ENCODE measurements around the gene UCHL1.
A peak's percentile ranks its signal among the peaks of the same experiment; 100 is the strongest.
"Not testable (repeated sequence)": the region's sequence is repeated elsewhere in the genome, so short reads cannot be mapped to it uniquely, and the experiment has no call there.

Gene UCHL1

GRCh38 chr4:41236508-41236907 lies 20.2 kb upstream of the UCHL1 start:
- DNase-seq (ENCODE audit: low read depth in 2 of 2), result no peak

DNA sequence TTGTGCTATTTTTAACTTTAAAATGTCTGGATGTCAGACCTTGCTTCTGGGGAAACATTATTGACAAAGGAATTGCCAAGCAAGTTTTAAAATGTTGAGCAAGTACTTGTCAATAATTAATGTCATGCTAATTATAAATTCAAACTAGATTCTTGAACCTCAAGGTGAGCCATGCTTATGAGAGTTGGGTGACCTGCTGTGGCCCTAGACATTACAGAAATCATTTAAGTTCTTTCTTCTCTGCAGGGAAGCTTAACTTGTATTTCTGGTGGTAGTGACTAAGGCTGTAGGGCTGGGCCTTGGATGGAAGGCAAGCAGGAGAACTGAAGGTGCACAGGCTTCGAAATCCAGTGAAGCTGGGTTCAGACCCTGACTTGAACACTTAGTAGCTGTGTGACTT lies 14.8 kb upstream of the UCHL1 start:
- no peak for DNase-seq (ENCODE audit: low read depth in 2 of 2)

- DNase-seq (ENCODE audit: low read depth in 2 of 2), result no peak
Measured at GRCh38 chr4:41245983-41246382, 10.7 kb upstream of the UCHL1 start.

GRCh38 chr4:41256131-41256739 lies 493 bp upstream of the UCHL1 start:
- no peak for DNase-seq (ENCODE audit: low read depth in 2 of 2)

DNA sequence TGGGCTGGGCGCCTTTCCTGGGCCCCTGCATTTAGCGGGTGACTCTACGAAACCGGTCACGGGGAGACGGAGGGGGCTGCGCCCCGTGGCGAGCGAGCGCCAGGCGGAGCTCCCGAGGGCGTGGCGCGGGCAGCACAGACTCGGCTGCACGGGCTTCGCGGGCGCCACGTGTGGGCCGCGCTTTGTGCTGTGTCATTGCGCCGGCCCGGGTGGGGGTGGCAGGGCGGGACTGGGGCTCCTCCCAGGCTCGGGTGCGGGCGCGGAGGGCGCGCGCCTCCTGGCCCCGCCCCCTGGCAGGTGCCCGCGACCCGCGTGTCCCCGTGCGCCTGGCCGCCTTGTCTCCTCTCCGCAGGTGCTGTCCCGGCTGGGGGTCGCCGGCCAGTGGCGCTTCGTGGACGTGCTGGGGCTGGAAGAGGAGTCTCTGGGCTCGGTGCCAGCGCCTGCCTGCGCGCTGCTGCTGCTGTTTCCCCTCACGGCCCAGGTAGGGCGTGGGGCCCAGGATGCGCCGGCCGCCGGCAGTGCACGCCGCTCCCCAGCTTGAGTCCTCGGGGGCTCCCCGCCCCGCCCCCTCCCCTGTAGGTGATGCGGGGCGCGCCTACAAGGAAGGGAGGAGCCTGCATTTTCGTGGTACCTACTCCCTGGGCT lies 651 bp downstream of the UCHL1 start:
- peak in 1 of 2 donors; percentile 28 for DNase-seq (ENCODE audit: low read depth in 2 of 2)

DNA sequence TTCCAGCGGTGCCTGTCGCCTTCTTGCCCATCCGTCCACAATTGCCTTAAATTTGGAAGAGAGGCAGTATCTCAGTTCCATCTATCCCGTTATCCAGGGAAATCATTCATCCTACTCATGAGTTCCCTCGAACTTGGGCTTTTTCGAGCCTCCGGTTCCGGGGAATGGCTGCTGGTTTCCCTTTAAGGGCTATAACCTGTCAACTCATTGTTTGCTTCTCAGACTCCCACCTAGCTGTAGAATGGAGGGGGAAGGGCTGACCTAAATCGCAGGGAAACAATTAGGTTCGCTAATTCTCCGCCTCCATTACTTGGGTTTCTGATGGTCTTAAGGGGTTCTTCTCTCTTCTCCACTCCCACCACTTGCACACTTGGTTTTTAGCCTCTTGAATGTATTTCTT lies 1.2 kb downstream of the UCHL1 start:
- no peak for DNase-seq (ENCODE audit: low read depth in 2 of 2)

DNA sequence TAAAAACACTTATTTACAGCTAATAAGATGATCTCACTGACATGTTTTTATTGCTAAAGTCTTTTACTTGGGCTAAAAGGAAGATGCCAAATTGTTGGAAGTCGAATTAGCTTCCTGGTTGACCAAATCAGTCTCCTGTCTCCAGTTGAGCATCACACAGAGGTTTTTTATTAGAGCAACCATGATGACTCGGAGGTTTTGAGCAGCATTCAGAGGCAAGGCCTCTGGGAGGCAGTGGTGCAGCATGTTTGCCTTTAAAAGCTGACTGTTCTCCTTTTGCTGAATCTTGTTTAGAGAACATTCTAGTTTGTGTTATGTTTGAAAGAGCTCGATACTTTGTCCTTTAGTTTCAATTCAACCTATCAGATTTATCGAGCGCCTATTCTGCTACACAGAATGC lies 2.1 kb downstream of the UCHL1 start:
- no peak for DNase-seq (ENCODE audit: low read depth in 2 of 2)

- no peak for DNase-seq (ENCODE audit: low read depth in 2 of 2)
Measured at GRCh38 chr4:41260116-41260733, 3.5 kb downstream of the UCHL1 start.

- DNase-seq (ENCODE audit: low read depth in 2 of 2), result no peak
Measured at GRCh38 chr4:41262198-41262597, 5.5 kb downstream of the UCHL1 start.

- DNase-seq (ENCODE audit: low read depth in 2 of 2), result no peak
Measured at GRCh38 chr4:41264212-41264611, 7.5 kb downstream of the UCHL1 start.

GRCh38 chr4:41267997-41268396 lies 11.3 kb downstream of the UCHL1 start:
- DNase-seq (ENCODE audit: low read depth in 2 of 2), result no peak

DNA sequence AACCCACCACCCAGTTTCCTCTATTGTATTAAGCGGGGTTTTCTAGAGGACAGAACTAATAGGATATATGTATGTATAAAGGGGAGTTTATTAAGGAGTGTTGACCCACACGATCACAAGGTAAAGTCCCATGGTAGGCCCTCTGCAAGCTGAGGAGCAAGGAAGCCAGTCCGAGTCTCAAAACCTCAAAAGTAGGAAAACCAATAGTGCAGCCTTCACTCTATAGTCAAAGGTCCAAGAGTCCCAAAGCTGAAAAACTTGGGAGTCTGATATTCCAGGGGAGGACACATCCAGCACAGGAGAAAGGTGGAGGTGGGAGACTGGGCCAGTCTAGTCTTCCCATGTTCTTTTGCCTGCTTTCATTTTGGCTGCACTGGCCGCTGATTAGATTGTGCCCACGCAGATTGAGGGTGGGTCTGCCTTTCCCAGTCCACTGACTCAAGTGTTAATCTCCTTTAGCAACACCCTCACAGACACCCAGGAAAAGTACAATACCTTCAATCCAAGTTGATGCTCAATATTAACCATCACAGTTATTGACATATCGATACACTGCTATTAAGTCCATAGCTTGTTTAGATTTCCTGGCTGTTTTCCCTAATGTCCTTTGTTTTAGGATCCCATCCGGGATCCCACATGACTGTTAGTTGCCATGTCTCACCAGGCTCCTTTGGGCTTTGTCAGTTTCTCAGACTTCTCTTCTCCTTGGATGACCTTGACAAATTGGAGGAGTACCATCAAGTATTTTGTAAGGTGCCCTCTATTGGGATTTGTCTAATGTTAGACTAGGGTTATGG lies 12.2 kb downstream of the UCHL1 start:
- no peak for DNase-seq (ENCODE audit: low read depth in 2 of 2)

DNA sequence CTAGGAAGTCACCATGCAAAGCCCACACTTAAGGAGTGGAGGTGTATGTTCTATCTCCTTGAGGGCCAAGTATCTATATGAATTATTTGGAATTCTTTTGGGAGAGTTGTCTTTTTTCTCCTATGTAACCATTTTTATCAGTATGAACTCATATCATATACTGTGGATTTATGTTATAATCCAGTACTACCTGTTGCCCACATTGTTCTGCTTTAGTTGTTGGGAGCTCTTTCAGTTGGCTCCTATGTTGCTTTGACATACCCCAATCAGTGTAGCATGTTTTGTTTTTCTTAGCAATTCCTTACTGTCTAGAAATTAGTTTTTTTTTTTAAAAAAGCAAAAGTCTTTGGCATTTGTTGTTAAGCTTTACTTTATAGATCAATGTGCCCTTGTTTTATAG lies 13.0 kb downstream of the UCHL1 start:
- DNase-seq (ENCODE audit: low read depth in 2 of 2), result no peak

DNA sequence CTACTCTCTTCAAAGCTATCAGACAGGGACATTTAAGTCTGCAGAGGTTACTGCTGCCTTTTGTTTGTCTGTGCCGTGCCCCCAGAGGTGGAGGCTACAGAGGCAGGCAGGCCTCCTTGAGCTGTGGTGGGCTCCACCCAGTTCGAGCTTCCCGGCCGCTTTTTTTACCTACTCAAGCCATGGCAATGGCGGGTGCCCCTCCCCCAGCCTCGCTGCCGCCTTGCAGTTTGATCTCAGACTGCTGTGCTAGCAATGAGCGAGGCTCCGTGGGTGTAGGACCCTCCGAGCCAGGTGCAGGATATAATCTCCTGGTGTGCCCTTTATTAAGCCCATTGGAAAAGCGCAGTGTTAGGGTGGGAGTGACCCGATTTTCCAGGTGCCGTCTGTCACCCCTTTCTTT lies 19.2 kb downstream of the UCHL1 start:
- not testable (repeated sequence) for DNase-seq (ENCODE audit: low read depth in 2 of 2)

GRCh38 chr4:41280010-41280409 lies 23.3 kb downstream of the UCHL1 start:
- no peak for DNase-seq (ENCODE audit: low read depth in 2 of 2)

- DNase-seq (ENCODE audit: low read depth in 2 of 2), result peak in 1 of 2 donors; percentile 18
Measured at GRCh38 chr4:41281038-41281634, 24.4 kb downstream of the UCHL1 start.

- no peak for DNase-seq (ENCODE audit: low read depth in 2 of 2)
Measured at GRCh38 chr4:41282366-41282765, 25.6 kb downstream of the UCHL1 start.

DNA sequence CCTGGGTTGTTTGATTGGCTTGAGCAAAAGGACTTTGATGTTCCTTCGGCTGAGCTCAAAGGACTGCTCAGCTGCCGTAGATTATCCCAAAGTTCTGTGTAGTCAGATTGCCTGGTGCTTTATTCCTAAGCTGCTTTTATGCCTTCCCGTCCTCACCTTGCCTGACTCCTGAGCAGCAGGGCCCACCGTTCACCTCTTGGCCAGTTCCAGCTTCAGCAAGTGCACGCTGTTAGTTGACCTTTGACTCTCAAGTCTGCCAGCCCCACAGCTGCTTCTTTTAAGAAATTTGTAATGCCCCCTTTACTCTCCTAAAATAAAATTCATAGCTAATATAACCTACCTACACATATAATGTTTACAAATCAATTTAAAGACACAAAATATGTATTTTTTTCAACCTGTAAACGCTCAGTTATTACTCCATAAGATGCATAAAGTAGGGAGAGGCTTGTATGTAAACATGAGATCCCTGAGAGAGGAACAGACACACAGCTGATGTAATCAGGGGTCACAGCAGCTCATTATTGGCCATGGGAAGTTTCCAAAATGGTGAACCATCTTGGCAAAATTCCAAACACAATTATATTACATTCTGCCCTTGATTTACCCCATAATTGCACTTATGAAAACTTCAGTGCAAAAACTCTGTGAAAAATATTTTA lies 28.6 kb downstream of the UCHL1 start:
- DNase-seq (ENCODE audit: low read depth in 2 of 2), result no peak

- no peak for DNase-seq (ENCODE audit: low read depth in 2 of 2)
Measured at GRCh38 chr4:41285864-41286235, 29.1 kb downstream of the UCHL1 start.

DNA sequence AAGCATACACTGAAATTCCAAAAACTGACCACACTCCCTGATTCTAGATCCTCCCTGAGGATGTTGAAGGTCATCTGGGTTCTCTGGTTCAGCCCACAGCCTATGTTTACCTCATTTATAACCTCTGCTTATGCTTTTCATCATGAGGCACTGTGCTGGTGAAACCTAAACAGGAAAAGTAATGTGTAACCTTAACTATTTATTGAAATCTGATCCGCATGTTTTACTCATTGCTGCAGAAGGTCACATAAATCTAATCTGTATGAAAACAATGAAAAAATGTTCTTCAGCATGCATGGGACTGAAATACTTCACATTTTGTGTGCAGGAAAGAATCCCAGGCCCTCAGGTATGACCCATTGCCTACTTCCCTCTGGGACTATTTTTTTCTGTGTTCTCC lies 30.3 kb downstream of the UCHL1 start:
- no peak for DNase-seq (ENCODE audit: low read depth in 2 of 2)

DNA sequence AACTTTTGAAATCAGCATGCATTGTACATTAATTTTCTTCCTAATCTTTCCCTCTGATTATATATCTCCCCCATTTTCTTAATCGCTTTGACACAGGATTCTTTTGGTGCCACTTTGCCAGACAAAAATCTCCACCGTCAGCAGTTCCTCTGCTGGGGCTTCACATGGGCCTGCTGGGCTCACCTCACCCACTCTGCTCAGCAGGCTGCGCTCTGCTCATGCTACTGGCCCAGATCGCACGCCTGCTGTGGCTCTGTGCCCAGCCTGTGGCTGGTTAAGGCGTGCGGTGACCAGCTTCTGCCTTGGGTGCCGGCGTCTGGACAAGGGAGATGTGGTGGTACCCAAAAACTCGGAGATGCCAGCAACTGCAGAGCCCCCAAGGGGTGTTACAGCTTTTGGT lies 31.1 kb downstream of the UCHL1 start:
- no peak for DNase-seq (ENCODE audit: low read depth in 2 of 2)

- no peak for DNase-seq (ENCODE audit: low read depth in 2 of 2)
Measured at GRCh38 chr4:41288254-41288653, 31.5 kb downstream of the UCHL1 start.

All from stimulated activated CD4-positive, alpha-beta T cell treated with anti-CD3 and anti-CD28 coated beads, Interleukin-1b, Interleukin-23, amount 100 ng/mL, for 4 hours (primary cell).